Body of pancreas (tissue), 4 donors: ENCODE data around the gene KBTBD7.

Source experiments
- CTCF ChIP-seq, 7 experiments: fragments of 450-650 bp in 4 of 7; fragments of 200-600 bp in 3 of 7; sonication (generic) in 3 of 7; IDR thresholded peaks; one replicate each; pipeline ENCODE4 v1.5.1; 2016 to 2019; ENCODE audit warnings: antibody characterized with exemption in 7 of 7
- POLR2A ChIP-seq, 3 donors: fragments of 450-650 bp; IDR thresholded peaks; one replicate each; pipeline ENCODE4 v1.6.1; 2016; ENCODE audit warnings: antibody characterized with exemption in 3 of 3, mild to moderate bottlenecking in 2 of 3

DNA sequence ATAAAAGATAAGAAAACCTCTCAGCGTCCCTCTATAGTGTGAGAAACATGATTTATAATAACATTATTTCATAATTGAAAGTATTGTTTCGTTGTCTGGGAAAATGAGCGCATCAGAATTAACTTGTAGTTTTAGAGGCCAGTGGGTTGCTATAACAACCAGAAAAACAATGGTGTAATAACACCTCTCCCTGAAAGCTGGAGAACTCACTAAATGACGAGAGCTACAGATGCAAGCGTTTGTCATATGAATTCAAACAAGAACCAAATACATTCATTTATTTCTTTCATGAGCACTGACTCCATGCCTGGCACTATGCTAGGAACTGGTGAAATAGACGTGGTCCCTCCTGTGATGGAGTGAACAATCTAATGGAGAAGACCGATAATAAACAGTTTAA, 16.3 kb downstream of the KBTBD7 start:
- no peak for TF ChIP-seq CTCF (IDR thresholded peaks at IDR 0.05)
- no peak for TF ChIP-seq POLR2A (IDR thresholded peaks at IDR 0.05)
